DND-41 (cell line): ENCODE results near the gene ORM2.

Experiments used
- EZH2 ChIP-seq: IDR thresholded peaks from 3 replicates; pipeline ENCODE4 v1.6.1; 2012; ENCODE audit warnings: borderline replicate concordance, low read depth, mild to moderate bottlenecking, moderate library complexity, low read length, inconsistent platforms; ENCODE audit not compliant: severe bottlenecking
- TF ChIP-seq, protein P1 (sequence below): IDR thresholded peaks from 2 replicates; pipeline ENCODE4 v1.5.1; 2012; ENCODE audit warnings: borderline replicate concordance, low read length, moderate library complexity, mild to moderate bottlenecking; ENCODE audit not compliant: poor library complexity, severe bottlenecking; ENCODE audit errors: extremely low read depth

DNA sequence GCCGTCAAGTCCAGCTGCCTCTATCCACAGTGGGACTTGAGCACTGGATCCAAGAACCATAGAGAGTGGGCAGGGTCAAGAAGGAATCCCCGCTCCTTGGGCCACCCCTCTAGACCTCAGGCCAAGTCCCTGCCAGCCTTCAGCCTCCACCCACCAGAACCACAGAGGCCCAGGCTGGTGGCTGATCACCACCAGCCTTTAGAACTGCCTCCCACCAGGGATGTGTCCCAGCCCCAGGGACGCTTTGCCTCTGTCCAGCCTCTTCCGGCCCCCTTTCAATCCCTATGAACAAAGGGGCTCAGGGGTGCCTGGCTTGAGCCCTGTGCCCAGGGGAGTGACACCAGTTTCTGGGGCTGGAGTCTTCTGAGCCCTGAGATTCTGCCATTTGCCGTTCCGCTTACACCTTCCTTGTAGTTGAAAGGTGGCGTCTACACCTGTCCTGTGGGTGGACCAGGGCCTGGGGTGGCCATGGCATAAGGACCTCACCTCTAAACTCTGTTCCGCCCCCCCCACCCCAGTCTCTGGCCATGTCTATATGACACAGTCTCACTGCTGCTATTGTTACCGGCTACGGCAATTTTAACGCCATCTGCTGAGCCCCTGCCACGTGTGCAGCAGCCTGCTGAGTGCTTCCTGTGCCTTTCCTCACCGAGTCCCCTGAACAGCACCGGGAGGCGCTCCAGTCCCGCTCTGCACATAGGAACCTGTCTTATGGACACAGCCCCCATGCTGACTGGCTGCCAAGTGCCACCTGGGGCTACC lies 42.5 kb upstream of the ORM2 start:
- TF ChIP-seq, protein P1, sequence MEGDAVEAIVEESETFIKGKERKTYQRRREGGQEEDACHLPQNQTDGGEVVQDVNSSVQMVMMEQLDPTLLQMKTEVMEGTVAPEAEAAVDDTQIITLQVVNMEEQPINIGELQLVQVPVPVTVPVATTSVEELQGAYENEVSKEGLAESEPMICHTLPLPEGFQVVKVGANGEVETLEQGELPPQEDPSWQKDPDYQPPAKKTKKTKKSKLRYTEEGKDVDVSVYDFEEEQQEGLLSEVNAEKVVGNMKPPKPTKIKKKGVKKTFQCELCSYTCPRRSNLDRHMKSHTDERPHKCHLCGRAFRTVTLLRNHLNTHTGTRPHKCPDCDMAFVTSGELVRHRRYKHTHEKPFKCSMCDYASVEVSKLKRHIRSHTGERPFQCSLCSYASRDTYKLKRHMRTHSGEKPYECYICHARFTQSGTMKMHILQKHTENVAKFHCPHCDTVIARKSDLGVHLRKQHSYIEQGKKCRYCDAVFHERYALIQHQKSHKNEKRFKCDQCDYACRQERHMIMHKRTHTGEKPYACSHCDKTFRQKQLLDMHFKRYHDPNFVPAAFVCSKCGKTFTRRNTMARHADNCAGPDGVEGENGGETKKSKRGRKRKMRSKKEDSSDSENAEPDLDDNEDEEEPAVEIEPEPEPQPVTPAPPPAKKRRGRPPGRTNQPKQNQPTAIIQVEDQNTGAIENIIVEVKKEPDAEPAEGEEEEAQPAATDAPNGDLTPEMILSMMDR = no peak
- TF ChIP-seq EZH2 = no peak
